ENCODE measurements around the gene UTP14C.
"Not testable (repeated sequence)": the region's sequence is repeated elsewhere in the genome, so short reads cannot be mapped to it uniquely, and the experiment has no call there.

Gene UTP14C

GRCh38 chr13:52048516-52048915 is 24.0 kb downstream of the UTP14C start:
- DNase-seq, result no peak

- no peak for DNase-seq
These were observed 26.9 kb downstream of the UTP14C start for GRCh38 chr13:52051400-52051799.

GRCh38 chr13:52053460-52053859 is 29.0 kb downstream of the UTP14C start:
- DNase-seq, result no peak

DNA sequence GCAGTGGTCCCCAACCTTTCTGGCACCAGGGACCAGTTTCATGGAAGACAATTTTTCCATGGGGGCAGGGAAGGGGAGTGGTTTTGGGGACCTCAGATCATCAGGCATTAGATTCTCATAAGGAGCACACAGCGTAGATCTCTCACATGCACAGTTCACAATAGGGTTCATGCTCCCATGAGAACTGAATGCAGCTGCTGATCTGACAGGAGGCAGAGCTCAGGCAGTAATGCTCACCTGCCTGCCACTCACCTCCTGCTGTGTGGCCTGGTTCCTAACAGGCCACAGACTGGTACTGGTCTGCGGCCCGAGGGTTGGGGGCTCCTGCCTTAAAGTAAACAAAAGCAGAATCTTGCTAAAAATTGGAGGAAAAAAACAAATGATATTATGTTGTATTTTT is 36.6 kb downstream of the UTP14C start:
- DNase-seq, result not testable (repeated sequence)

GRCh38 chr13:52061587-52061986 is 37.1 kb downstream of the UTP14C start:
- no peak for DNase-seq

- no peak for DNase-seq
These were observed 42.7 kb downstream of the UTP14C start for GRCh38 chr13:52067237-52067636.

DNA sequence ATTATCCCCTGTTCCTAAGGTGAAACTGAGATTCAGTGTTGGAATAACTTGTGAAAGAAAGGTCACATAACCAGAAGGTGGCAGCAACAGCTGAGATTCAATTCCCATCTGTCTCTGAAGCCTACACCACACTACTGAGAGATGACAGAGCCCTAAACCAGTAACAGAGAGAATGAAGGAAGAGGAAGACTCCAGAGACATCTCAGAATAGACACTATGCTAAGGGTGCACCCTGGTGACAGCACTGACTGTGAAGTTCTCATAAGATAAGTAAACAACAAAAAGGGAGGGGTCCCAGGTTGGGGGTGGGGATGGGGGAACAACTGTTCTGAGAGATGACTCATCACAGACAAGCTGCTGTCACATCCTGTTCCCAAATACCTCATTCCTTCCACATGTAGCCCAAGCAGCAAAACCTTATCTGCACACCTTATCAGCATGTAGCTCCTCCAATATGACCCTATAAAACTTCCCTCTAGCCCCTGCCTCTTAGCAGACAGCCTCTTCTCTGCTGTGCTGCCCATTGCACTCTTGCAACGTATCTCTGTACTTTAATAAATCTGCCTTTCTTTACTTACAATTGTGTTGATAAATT is 46.5 kb downstream of the UTP14C start:
- no peak for DNase-seq

All from right forelimb (tissue), 1 donor.